HG03354 (cell line): ENCODE measurements around the gene CHP1.
"Not testable (repeated sequence)": the region's sequence is repeated elsewhere in the genome, so short reads cannot be mapped to it uniquely, and the experiment has no call there.

Source experiments
- ATAC-seq: cut with Tn5 transposase; IDR thresholded peaks from one replicate; pipeline ENCODE4 v1.9.1; 2021; ENCODE audit warnings: mild to moderate bottlenecking; ENCODE audit not compliant: unreplicated experiment, poor library complexity, severe bottlenecking

CHP1 gene

DNA sequence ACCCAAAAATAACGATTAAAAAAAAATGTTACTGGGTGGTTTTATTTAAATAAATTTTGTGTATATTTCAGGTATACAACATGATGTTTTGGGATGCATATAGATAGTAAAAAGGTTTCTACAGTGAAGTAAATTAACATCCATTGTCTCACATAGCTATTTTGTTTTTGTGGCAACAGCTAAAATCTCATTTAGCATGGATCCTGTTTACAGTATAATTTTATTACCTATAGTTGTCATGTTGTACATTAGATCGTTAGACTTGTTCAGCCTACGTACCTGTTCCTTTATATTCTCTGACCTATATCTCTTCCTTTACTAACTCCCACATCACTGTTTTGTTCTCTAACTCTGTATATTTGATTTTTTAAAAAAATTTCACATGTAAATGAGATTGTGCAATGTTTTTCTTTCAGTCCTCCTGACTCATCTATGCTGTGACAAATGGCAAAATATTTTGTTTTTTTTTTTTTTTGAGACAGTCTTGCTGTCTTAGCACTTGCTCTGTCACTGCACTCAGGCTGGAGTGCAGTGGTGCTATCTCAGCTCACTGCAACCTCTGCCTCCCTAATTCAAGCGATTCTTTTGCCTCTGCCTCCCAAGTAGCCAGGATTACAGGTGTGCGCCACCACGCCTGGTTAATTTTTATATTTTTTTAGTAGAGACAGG lies 55.7 kb downstream of the CHP1 start:
- no peak for ATAC-seq

DNA sequence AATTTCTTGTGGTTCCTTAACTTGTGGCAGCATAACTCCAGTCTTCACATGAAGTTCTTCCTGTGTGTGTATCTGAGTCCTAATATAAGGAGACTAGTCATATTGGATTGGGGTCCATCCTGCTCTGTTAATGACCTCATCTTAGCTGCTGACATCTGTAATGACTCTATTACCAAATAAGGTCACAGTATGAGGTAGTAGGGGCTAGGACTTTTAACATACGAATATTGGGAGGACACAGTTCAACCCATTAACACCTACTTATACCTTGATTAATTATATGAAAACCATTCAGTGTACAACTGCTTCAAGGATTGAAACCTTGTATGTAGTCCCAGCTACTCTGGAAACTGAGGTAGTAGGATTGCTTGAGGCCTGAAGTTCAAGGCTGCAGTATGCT lies 57.4 kb downstream of the CHP1 start:
- ATAC-seq, result no peak

DNA sequence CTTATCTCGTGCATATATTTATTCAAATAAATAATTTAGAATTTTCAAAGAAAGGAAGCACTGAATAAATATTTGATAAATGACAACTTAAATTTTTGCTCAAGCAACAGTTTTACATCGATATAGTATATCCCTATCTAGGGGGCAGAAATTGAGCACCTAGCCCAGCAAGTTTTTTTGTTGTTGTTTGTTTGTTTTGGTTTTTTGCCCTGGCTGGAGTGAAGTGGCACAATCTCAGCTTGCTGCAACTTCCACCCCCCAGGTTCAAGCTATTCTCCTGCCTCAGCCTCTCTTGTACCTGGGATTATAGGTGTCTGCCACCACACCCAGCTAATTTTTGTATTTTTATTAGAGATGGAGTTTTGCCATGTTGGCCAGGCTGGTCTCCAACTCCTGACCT lies 58.9 kb downstream of the CHP1 start:
- no peak for ATAC-seq

DNA sequence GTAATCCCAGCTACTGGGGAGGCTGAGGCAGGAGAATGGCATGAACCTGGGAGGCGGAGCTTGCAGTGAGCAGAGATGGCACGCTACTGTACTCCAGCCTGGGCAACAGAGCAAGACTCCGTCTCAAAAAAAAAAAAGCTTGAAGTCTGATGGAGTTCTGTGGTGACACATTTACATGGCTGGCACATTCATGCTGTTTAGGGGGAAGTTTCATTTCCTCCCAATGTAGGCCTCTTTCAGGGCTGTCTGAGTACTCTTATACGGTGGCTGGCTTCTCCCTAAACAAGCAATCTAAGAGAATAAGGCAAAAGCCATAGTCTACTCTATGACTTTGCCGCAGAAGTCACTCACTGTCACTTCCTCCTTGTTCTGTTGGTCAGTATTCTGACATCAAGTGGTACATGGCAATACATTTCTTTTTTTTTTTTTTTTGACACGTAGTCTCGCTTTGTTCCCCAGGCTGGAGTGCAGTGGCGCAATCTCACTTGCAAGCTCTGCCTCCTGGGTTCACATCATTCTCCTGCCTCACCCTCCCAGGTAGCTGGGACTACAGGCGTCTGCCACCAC lies 60.1 kb downstream of the CHP1 start:
- peak; percentile 72 for ATAC-seq

DNA sequence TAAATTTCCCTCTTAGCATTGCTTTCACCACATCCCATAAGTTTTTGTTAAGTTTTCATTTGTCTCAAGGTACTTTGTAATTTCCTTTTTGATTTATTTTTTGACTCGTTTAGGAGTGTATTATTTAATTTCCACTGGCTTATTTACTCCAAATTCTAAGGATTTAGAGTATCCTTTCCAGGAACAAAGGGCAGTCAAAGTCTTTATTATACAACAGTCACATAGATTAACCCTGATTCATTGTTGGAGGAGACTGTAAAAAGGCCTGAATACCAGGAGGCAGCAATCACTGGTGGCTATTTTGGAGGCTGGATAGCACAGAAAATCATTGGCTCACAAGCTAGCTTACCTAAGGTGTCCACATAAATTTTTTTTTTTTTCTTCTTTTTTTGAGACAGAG lies 61.5 kb downstream of the CHP1 start:
- no peak for ATAC-seq

DNA sequence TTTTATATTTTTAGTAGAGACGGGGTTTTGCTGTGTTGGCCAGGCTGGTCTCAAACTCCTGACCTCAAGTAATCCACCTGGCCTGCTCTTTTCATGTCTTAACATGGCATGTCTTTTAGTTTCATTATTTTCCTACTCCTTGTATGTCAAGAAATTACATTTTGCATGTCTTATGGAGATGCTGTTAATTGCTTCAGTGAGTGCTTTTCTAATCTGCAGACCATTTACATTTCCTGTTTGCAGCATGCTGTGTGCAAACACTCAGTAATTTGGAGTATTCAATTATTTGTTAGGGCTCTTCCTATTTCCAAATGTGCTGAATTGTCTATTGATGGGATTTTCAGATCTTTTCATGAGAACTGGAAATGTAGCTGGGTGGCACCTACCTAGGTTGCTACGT lies 70.1 kb downstream of the CHP1 start:
- ATAC-seq, result not testable (repeated sequence)

- ATAC-seq, result no peak
Observed at GRCh38 chr15:41301587-41301986, 70.5 kb downstream of the CHP1 start.

DNA sequence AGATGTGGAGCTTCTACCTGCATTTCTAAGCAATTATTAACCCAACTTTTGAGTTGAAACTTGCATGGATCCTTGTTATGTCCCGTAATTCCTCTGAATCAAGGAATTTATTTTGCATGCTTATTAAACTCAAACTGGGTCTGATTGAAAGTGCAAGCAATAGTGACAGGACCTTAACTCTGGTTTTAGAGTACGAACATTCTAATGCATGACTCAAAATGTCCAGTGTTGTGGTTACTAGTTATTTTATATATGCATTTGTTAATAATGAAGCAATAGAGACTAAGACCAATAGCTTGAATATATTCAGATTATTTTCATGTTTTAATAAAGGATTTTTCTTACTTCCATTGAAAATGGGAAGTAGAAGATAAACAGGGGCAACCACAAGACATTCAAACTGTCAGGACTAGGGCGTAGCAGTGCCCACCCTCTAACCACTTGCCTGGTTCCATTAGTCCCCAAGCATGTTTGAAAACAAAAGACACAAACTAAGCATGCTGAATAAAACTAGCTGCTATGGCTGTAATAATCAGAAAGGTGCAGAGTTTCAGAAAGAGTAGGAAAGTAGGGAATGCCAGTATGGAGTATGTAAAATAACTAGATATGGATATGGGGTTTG lies 73.2 kb downstream of the CHP1 start:
- ATAC-seq, result no peak

DNA sequence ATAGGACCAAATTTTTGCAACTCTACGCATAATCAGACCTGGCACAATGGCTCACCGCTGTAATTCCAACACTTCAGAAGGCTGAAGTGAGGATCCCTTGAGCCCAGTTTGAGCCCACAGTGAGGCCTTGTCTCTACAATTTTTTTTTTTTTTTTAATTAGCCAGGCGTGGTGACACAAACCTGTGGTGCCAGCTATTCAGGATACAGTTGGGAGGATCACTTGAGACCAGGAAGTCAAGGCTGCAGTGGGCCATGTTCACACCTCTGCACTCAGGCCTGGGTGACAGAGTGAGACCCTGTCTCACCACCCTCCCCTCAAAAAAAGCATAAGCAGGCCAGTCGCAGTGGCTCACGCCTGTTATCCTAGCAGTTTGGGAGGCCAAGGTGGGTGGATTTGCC lies 76.6 kb downstream of the CHP1 start:
- ATAC-seq, result no peak

- peak; percentile 68 for ATAC-seq
Observed at GRCh38 chr15:41309226-41309905, 78.3 kb downstream of the CHP1 start.

DNA sequence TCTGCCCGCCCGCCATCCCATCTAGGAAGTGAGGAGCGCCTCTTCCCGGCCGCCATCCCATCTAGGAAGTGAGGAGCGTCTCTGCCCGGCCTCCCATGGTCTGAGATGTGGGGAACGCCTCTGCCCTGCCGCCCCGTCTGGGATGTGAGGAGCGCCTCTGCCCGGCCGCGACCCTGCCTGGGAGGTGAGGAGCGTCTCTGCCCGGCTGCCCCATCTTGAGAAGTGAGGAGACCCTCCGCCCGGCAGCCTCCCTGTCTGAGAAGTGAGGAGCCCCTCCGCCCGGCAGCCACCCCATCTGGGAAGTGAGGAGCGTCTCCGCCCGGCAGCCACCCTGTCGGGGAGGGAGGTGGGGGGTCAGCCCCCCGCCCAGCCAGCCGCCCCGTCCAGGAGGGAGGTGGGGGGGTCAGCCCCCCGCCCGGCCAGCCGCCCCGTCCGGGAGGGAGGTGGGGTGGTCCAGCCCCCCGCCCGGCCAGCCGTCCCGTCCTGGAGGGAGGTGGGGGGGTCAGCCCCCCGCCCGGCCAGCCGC lies 89.8 kb downstream of the CHP1 start:
- not testable (repeated sequence) for ATAC-seq

GRCh38 chr15:41323611-41324010 lies 92.5 kb downstream of the CHP1 start:
- ATAC-seq, result peak; percentile 44

- ATAC-seq, result no peak
Observed at GRCh38 chr15:41331281-41331680, 100.2 kb downstream of the CHP1 start.
